ENCODE data around the gene CD6. TPM values are rescaled to one million over a fixed set of nuclear protein-coding genes. Genes with fewer than 3 reads are reported as not detected.

Gene CD6
- polyA plus RNA-seq, 1 donor (not counting 4 experiments of a cell fraction or from before 2014, with no cell fraction given), result 0.03 TPM

DNA sequence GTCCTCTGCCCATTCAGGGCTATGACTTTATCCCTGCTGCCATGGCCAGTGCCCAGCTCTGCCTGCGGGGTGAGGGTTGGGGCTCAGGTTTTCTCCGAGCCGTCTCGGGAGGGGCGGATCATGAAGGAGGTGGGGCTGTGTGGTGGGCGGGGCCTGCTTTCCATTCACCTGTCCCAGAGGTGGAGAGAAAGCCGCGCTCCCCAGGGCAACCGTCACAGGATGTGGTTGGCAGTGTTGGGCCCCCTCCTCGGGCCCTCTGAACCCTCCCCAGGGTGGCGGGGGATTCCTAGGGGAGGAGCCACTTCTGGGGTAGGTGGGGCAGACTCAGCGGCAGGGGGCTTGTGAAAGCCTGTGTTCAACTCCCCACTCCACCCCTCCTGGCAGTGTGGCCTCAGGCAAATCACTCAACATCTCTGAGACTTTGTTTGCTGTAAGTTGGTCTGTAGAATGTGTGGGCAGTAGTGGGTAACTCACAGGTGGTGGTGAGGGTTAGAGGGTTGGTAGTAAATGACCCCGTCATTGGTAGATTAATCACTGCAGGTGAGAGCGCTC, 50.3 kb downstream of the CD6 start:
- Histone ChIP-seq H3K4me1 (ENCODE audit: control insufficient read depth, extremely low read depth, insufficient read depth, low read length) (peaks cover 2% of the 10 kb centered on the region), H3K9me3 (ENCODE audit: control insufficient read depth, low read depth, low read length) (no peaks in the 10 kb centered on the region), H3K4me3 (ENCODE audit: control insufficient read depth in 2 of 3, extremely low read depth in 1 of 3, insufficient read depth in 2 of 3, low read depth in 1 of 3, low read length in 3 of 3) (no peak overlapping the region), H3K9me1 (ENCODE audit: control insufficient read depth, extremely low read depth, insufficient read depth, low read length) (no peaks in the 10 kb centered on the region), H4K20me1 (ENCODE audit: control insufficient read depth, extremely low read depth, insufficient read depth, low read length) (no peaks in the 10 kb centered on the region), H3K79me2 (ENCODE audit: control insufficient read depth, insufficient read depth, low read length) (no peaks in the 10 kb centered on the region), H3K27me3 (ENCODE audit: control insufficient read depth, extremely low read depth, insufficient read depth, low read length) (peaks cover 44% of the 10 kb centered on the region), H3K4me2 (ENCODE audit: control insufficient read depth, extremely low read depth, insufficient read depth, low read depth, low read length) (peak overlapping the region; percentile 53), H2AFZ (ENCODE audit: control insufficient read depth, low read length) (no peak overlapping the region), H3K36me3 (ENCODE audit: control insufficient read depth in 2 of 2, extremely low read depth in 1 of 2, insufficient read depth in 2 of 2, low read length in 2 of 2) (no peaks in the 10 kb centered on the region), H3K27ac (ENCODE audit: control insufficient read depth, insufficient read depth, low read length) (no peak overlapping the region), H3K9ac (ENCODE audit: control insufficient read depth, extremely low read depth, insufficient read depth, low read length) (no peak overlapping the region)
- TF ChIP-seq EZH2 (IDR thresholded peaks at IDR 0.05; ENCODE audit: low read length), result no peak
- no peak for FAIRE-seq
- no peak for DNase-seq (ENCODE audit: low read depth, low spot score)
- dilution Hi-C loops (cut with MboI; ENCODE audit: extremely low pct_ligation_motif_present, low sequenced_read_pairs), result no loop called here

DNA sequence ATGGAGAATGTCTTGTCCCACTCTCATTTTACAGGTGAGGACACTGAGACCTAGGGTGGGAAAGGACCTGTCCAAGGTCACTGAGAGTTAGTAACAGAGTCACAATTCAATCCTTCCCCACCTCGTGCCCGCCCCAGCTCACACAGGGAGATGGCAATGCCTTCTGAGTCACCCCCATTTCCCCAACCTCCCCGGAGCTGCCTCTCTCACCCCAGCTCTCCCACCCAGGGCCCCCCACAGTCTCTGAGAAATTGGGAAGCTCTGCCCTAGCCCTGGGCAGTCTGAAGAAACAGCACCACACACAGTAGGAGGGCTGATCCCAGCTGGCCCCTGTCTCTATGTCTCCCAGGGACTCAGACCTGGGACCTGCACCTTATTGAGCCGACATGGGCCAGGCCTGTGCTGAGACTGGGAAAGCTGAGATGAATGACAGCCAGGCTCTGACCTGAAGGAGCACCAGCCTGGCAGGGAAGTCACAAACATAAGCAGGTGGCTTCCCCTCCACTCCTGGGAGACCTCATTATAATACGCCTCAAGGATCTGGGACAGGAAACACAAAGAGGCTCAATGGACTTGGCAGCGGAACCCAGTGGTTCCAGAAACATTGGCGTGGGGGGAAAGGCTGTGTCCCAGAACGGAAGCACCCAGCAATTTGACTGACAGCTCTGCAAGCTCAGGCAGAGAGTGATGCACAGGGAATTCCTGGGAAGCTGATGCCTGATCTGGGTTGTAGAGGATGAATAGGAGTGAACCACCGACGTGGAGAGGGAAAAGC, 51.0 kb downstream of the CD6 start:
- peak; percentile 46 for TF ChIP-seq EZH2 (IDR thresholded peaks at IDR 0.05; ENCODE audit: low read length)
- TF ChIP-seq, protein P1, sequence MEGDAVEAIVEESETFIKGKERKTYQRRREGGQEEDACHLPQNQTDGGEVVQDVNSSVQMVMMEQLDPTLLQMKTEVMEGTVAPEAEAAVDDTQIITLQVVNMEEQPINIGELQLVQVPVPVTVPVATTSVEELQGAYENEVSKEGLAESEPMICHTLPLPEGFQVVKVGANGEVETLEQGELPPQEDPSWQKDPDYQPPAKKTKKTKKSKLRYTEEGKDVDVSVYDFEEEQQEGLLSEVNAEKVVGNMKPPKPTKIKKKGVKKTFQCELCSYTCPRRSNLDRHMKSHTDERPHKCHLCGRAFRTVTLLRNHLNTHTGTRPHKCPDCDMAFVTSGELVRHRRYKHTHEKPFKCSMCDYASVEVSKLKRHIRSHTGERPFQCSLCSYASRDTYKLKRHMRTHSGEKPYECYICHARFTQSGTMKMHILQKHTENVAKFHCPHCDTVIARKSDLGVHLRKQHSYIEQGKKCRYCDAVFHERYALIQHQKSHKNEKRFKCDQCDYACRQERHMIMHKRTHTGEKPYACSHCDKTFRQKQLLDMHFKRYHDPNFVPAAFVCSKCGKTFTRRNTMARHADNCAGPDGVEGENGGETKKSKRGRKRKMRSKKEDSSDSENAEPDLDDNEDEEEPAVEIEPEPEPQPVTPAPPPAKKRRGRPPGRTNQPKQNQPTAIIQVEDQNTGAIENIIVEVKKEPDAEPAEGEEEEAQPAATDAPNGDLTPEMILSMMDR (optimal IDR thresholded peaks at IDR 0.05 in 1 of 3, IDR thresholded peaks at IDR 0.05 in 1 of 3, conservative IDR thresholded peaks at IDR 0.05 in 1 of 3; ENCODE audit: extremely low read depth in 1 of 3, insufficient read depth in 2 of 3, low read length in 3 of 3), result no peak
- Histone ChIP-seq H3K4me2 (ENCODE audit: control insufficient read depth, extremely low read depth, insufficient read depth, low read depth, low read length) (no peak overlapping the region), H3K9me1 (ENCODE audit: control insufficient read depth, extremely low read depth, insufficient read depth, low read length) (no peaks in the 10 kb centered on the region), H3K4me3 (ENCODE audit: control insufficient read depth in 2 of 3, extremely low read depth in 1 of 3, insufficient read depth in 2 of 3, low read depth in 1 of 3, low read length in 3 of 3) (no peak overlapping the region), H3K9me3 (ENCODE audit: control insufficient read depth, low read depth, low read length) (no peaks in the 10 kb centered on the region), H3K27ac (ENCODE audit: control insufficient read depth, insufficient read depth, low read length) (no peak overlapping the region), H3K36me3 (ENCODE audit: control insufficient read depth in 2 of 2, extremely low read depth in 1 of 2, insufficient read depth in 2 of 2, low read length in 2 of 2) (no peaks in the 10 kb centered on the region), H3K79me2 (ENCODE audit: control insufficient read depth, insufficient read depth, low read length) (no peaks in the 10 kb centered on the region), H4K20me1 (ENCODE audit: control insufficient read depth, extremely low read depth, insufficient read depth, low read length) (no peaks in the 10 kb centered on the region), H2AFZ (ENCODE audit: control insufficient read depth, low read length) (no peak overlapping the region), H3K27me3 (ENCODE audit: control insufficient read depth, extremely low read depth, insufficient read depth, low read length) (peaks cover 38% of the 10 kb centered on the region), H3K9ac (ENCODE audit: control insufficient read depth, extremely low read depth, insufficient read depth, low read length) (no peak overlapping the region), H3K4me1 (ENCODE audit: control insufficient read depth, extremely low read depth, insufficient read depth, low read length) (peaks cover 2% of the 10 kb centered on the region)
- no peak for DNase-seq (ENCODE audit: low read depth, low spot score)
- no peak for FAIRE-seq
- dilution Hi-C loops (cut with MboI; ENCODE audit: extremely low pct_ligation_motif_present, low sequenced_read_pairs), result no loop called here

Data from keratinocyte (primary cell).